ENCODE measurements around the gene OR6B3. TPM values are rescaled to one million over a fixed set of nuclear protein-coding genes. Genes with fewer than 3 reads are reported as not detected.

The OR6B3 gene
- total RNA-seq, 2 donors from 2014 or later, result not detected

GRCh38 chr2:240086563-240086962 lies 33.2 kb upstream of the OR6B3 start:
- Histone ChIP-seq H3K9me3 (no peaks in the 10 kb centered on the region), H3K27ac (no peak overlapping the region), H3K36me3 (replicated peaks in 1 of 2; ENCODE audit: insufficient read depth in 1 of 2, low read depth in 2 of 2) (no peaks in the 10 kb centered on the region), H3K4me3 (no peak overlapping the region), H3K4me1 (no peaks in the 10 kb centered on the region), H3K27me3 (no peaks in the 10 kb centered on the region)
- intact Hi-C loops (cut with DNase I), result no loop called here
- TF ChIP-seq POLR2A (IDR thresholded peaks at IDR 0.05) (no peak), CTCF (IDR thresholded peaks at IDR 0.05) (no peak)
- DNase-seq (no peak), ATAC-seq (no peak)

- H3K9me3 ChIP-seq, result peaks cover 0 to 4% (median 0%) of the 10 kb centered on the region in 3 donors
- no peak for DNase-seq
- H3K27ac ChIP-seq, result no peak overlapping the region
- H3K4me1 ChIP-seq, result no peaks in the 10 kb centered on the region
- intact Hi-C loops (cut with DNase I), result no loop called here
- H3K27me3 ChIP-seq, result no peaks in the 10 kb centered on the region
- TF ChIP-seq POLR2A (IDR thresholded peaks at IDR 0.05) (no peak), CTCF (IDR thresholded peaks at IDR 0.05) (no peak)
- no peaks in the 10 kb centered on the region for H3K36me3 ChIP-seq (replicated peaks in 1 of 2; ENCODE audit: insufficient read depth in 1 of 2, low read depth in 2 of 2)
- no peak for ATAC-seq
- 26 to 50% methylated on average over 2 of the region's 2 CpGs for WGBS, 2 donors
- H3K4me3 ChIP-seq, result no peak overlapping the region
Measured at GRCh38 chr2:240078631-240079030, 25.3 kb upstream of the OR6B3 start.

- H3K9me3 ChIP-seq, result peaks cover 0 to 4% (median 0%) of the 10 kb centered on the region in 3 donors
- H3K27me3 ChIP-seq, result no peaks in the 10 kb centered on the region
- H3K36me3 ChIP-seq (replicated peaks in 1 of 2; ENCODE audit: insufficient read depth in 1 of 2, low read depth in 2 of 2), result no peaks in the 10 kb centered on the region
- H3K27ac ChIP-seq, result no peak overlapping the region
- intact Hi-C loops (cut with DNase I), result no loop called here
- TF ChIP-seq CTCF (IDR thresholded peaks at IDR 0.05), result no peak
- no peak for TF ChIP-seq POLR2A (IDR thresholded peaks at IDR 0.05)
- H3K4me3 ChIP-seq, result no peak overlapping the region
- H3K4me1 ChIP-seq, result no peaks in the 10 kb centered on the region
- no peak for DNase-seq
- no peak for ATAC-seq
Measured at GRCh38 chr2:240077442-240077841, 24.1 kb upstream of the OR6B3 start.

- DNase-seq (no peak), ATAC-seq (no peak)
- Histone ChIP-seq H3K4me3 (no peak overlapping the region), H3K27ac (no peak overlapping the region), H3K9me3 (peaks cover 0 to 4% (median 0%) of the 10 kb centered on the region in 3 donors), H3K27me3 (no peaks in the 10 kb centered on the region), H3K36me3 (replicated peaks in 1 of 2; ENCODE audit: insufficient read depth in 1 of 2, low read depth in 2 of 2) (no peaks in the 10 kb centered on the region), H3K4me1 (no peaks in the 10 kb centered on the region)
- 43 to 64% methylated on average over 5 of the region's 5 CpGs for WGBS, 2 donors
- intact Hi-C loops (cut with DNase I), result no loop called here
- TF ChIP-seq POLR2A (IDR thresholded peaks at IDR 0.05), result no peak
- no peak for TF ChIP-seq CTCF (IDR thresholded peaks at IDR 0.05)
Measured at GRCh38 chr2:240074545-240074944, 21.2 kb upstream of the OR6B3 start.

GRCh38 chr2:240070907-240071306 lies 17.6 kb upstream of the OR6B3 start:
- Histone ChIP-seq H3K36me3 (replicated peaks in 1 of 2; ENCODE audit: insufficient read depth in 1 of 2, low read depth in 2 of 2) (no peaks in the 10 kb centered on the region), H3K4me3 (no peak overlapping the region), H3K4me1 (no peaks in the 10 kb centered on the region), H3K27me3 (no peaks in the 10 kb centered on the region), H3K27ac (no peak overlapping the region), H3K9me3 (no peaks in the 10 kb centered on the region)
- DNase-seq (no peak), ATAC-seq (no peak)
- intact Hi-C loops (cut with DNase I), result no loop called here
- TF ChIP-seq CTCF (IDR thresholded peaks at IDR 0.05) (no peak), POLR2A (IDR thresholded peaks at IDR 0.05) (no peak)
- WGBS, 2 donors, result 77 to 85% methylated on average over 3 of the region's 3 CpGs

Measured in body of pancreas (tissue), 4 donors.